GM21447 (cell line): ENCODE data around the gene GPR156.
"Not testable (repeated sequence)": the region's sequence is repeated elsewhere in the genome, so short reads cannot be mapped to it uniquely, and the experiment has no call there.

ENCODE experiments used
- ATAC-seq: cut with Tn5 transposase; IDR thresholded peaks from one replicate; pipeline ENCODE4 v1.9.1; 2021; ENCODE audit not compliant: unreplicated experiment

Gene GPR156

DNA sequence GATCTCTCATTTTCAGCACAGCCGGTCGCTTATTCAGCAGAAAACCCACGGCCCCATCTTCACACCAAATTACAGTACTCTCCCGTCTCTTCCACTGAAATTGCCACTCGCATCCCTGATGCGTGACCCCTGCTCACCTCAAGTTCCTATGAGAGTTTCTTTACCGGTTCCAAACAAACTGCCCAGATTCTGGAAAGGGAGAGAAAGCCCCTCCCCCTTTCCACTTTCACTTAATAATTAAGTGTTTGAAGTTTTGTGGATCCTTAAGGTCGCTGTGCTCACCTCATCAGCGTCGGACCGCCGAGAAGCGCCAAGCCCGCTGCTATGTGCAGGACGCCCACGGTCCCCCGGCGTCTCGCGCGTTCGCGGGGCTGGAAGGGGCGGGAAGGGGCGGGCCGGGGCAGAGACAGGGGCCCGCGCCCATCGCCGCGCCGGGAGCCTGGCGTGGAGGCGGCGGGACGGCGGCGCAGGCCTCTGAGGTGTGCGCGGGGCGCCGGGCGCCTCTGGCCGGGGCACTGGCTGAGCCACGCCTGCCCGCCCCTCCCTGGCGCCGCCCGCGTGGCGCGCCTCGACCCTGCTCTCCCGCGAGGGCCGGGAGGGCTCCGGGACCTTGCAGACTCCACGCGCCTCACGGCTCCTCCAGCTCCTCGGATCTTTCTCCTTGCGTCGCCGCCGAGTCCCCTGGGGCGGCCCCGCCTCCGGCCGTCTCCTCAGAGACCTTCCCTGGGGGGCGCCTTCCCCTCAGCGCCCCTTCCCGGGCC lies at the start of gene GPR156:
GPR156 (minus strand) TSS at position 476 of the 761 bp plus-strand sequence. CDS start 41,124 bp downstream, outside the sequence.
- no peak for ATAC-seq

- no peak for ATAC-seq
Observed at GRCh38 chr3:120332646-120333045, 47.6 kb upstream of the GPR156 start.

- ATAC-seq: no peak
Observed at GRCh38 chr3:120331076-120331475, 46.1 kb upstream of the GPR156 start.

GRCh38 chr3:120326784-120327183 lies 41.8 kb upstream of the GPR156 start:
- no peak for ATAC-seq

DNA sequence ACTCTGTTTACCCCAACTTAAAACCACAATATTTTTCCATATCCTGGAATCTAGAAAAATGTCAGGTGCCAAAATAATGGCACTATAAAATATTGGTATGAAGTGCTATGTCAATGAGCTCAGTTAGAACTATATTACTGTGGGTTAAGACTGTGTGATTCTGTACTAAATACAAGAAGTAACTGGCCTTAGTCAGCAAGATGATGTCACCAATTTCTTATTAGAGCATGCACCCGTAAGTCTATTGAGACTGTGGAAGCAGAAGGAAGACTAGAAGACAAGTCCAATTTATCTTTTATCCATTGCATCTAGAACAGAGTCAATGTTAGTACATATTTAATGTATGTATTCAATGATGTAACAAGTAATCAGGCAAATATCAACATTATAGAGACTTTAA lies 39.2 kb upstream of the GPR156 start:
- no peak for ATAC-seq

- not testable (repeated sequence) for ATAC-seq
Observed at GRCh38 chr3:120323761-120324160, 38.7 kb upstream of the GPR156 start.

- ATAC-seq: no peak
Observed at GRCh38 chr3:120311863-120312794, 27.1 kb upstream of the GPR156 start.

DNA sequence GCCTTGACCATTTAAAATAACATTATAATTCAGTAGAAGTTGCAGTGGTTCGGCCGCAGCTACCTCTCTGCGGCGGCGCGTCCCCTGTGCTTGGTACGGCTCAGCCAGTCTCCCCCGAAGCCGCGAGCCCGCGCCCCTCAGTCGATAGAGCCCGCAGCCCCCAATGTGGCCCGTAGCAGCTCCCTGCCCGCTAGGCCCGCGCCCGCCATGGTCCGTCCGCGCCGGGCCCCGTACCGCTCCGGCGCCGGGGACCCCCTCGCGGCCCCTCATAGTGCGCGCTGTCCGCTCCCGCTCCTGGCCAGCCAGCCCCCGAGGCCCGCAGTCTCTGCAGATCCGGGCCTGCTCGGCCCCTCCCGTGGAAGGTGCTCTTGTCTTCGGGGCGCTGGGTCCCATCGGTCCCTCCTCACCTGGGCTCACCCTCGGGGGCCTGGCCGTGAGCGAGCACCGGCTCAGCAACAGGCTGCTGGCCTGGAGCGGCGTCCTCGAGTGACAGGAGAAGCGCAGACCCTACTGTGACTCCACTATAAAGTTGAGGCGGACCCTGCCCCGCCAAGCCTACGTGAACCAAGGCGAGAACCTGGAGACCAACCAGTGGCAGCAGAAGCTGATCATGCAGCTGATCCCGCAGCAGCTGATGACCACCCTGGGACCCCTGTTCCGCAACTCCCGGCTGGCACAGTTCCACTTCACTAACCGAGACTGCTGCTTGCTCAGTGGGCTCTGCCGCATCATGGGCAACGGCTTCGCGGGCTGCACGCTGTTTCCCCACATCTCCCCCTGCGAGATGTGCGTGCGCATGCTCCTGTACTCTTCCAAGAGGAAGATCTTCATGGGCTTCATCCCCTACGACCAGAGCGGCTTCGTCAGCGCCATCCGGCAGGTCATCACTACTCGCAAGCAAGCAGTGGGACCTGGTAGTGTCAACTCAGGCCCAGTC lies 21.8 kb upstream of the GPR156 start:
- ATAC-seq: no peak

- ATAC-seq: no peak
Observed at GRCh38 chr3:120304616-120305015, 19.6 kb upstream of the GPR156 start.

DNA sequence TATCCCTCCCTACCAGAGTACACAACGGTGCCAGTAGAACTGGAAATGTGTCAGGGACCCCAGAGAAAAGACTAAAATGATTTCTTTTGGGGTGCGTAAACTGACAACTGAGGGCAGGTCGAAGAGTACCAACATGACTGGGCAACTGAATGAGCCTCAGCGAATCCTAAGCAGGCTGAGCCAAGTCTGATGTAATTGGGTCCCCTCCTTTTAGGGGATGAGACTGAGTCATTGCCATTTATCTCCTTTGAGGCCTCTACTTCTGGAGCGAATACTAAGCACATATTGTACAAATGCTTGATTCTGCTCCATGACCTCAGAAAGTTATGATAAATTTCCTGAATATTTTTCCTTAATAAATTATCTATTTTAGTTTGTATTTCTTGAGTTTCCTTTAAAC lies 17.3 kb upstream of the GPR156 start:
- no peak for ATAC-seq

GRCh38 chr3:120300971-120301370 lies 15.9 kb upstream of the GPR156 start:
- ATAC-seq: no peak

- ATAC-seq: no peak
Observed at GRCh38 chr3:120299403-120299802, 14.4 kb upstream of the GPR156 start.

- ATAC-seq: no peak
Observed at GRCh38 chr3:120298996-120299395, 14.0 kb upstream of the GPR156 start.

DNA sequence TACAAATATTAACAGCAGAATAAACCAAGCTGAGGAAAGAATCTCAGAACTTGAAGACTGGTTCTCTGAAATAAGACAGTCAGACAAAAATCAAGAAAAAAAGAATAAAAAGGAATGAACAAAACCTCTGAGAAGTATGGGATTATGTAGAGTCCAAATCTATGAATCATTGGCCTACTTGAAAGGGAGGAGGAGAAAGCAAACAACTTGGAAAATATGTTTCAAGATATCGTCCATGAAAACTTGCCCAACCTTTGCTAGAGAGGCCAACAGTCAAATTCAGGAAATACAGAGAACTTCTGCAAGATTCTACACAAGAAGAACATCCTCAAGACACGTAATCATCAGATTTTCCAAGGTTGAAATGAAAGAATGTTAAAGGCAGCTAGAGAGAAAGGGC lies 6.5 kb upstream of the GPR156 start:
- not testable (repeated sequence) for ATAC-seq

GRCh38 chr3:120289636-120290035 lies 4.6 kb upstream of the GPR156 start:
- ATAC-seq: no peak

- no peak for ATAC-seq
Observed at GRCh38 chr3:120286465-120286864, 1.4 kb upstream of the GPR156 start.

DNA sequence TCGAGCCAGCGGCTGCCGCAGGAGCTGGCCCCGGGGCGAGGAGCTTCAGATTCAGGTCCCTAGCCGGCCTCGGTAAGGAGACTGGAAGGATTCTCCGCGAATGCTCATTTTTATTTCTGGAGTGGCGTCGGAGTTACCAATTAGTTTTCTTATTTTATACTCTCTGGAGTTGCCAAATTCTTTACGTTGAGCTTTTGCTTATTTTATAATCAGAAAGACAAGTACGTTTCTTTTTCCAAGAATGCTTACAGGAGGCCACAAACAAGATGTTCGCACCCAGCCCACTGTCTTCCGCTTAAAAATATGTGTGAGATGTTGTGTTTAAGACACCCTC lies 453 bp upstream of the GPR156 start:
- no peak for ATAC-seq

GRCh38 chr3:120281261-120281660 lies 3.8 kb downstream of the GPR156 start:
- no peak for ATAC-seq

DNA sequence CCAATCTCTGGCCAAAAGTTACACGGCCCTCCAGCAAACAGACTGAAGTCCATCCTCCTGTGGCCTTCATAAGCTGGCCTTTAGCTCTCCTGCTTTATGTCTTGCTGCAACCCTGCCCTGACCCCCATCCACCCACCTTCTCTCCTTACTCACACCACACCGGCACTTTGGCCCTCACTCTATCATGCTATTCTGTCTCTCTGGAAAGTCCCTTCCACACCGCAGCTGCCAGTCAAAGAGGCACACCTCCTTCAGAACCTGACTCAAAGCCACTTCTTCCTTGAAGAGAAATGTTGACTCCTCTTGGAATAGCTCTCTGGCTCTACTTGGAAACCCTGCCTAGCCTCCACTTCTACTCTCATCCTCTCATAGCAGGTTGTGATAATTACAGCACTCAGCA lies 4.5 kb downstream of the GPR156 start:
- no peak for ATAC-seq

GRCh38 chr3:120280026-120280425 lies 5.0 kb downstream of the GPR156 start:
- no peak for ATAC-seq

- no peak for ATAC-seq
Observed at GRCh38 chr3:120276767-120277166, 8.3 kb downstream of the GPR156 start.
